GM10266 (cell line): Measurements from ENCODE around the gene PPP1R1B.

Source experiments
- DNase-seq: peaks from one replicate; pipeline ENCODE4 v3.0.0; 2012; ENCODE audit errors: extremely low spot score
- TF ChIP-seq, protein P1 (sequence below): IDR thresholded peaks from 2 replicates; pipeline ENCODE4 v1.5.1; 2012; ENCODE audit warnings: mild to moderate bottlenecking, low read depth; ENCODE audit not compliant: control insufficient read depth, insufficient read depth; ENCODE audit errors: missing control alignments

PPP1R1B gene

DNA sequence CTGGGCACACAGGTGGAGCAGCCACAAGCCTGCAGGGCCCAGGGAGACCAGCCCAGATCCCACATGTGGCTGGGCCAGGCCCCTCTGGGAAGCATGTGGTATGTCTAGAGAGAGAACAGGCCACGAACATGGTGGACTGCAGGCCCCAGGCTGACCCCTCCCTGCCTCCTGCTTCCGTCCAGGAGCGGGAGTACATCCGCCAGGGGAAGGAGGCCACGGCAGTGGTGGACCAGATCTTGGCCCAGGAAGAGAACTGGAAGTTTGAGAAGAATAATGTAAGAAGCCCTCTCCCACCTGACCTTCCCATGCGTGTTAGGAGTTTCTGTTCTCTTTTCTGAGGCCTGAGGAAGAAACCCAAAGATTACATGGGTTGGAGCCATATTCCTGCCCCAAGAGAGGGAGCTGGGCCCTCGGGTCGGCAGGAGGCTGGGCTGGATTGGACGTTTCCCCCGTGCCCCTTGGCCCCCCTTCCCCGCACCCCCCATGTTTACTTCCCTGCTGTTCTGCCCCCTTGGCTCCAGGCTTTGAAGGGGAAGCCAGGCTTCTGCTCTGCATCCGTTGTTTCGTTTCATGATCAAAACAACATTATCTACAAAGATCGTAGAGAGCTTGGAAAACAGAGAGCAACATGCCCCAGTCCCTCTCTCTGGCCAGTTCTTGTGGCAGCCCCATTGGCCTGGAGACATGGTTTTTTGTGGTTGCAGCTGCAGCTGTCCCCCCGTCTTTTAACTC, 32.7 kb downstream of the PPP1R1B start:
- DNase-seq = no peak
- TF ChIP-seq, protein P1, sequence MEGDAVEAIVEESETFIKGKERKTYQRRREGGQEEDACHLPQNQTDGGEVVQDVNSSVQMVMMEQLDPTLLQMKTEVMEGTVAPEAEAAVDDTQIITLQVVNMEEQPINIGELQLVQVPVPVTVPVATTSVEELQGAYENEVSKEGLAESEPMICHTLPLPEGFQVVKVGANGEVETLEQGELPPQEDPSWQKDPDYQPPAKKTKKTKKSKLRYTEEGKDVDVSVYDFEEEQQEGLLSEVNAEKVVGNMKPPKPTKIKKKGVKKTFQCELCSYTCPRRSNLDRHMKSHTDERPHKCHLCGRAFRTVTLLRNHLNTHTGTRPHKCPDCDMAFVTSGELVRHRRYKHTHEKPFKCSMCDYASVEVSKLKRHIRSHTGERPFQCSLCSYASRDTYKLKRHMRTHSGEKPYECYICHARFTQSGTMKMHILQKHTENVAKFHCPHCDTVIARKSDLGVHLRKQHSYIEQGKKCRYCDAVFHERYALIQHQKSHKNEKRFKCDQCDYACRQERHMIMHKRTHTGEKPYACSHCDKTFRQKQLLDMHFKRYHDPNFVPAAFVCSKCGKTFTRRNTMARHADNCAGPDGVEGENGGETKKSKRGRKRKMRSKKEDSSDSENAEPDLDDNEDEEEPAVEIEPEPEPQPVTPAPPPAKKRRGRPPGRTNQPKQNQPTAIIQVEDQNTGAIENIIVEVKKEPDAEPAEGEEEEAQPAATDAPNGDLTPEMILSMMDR = no peak

DNA sequence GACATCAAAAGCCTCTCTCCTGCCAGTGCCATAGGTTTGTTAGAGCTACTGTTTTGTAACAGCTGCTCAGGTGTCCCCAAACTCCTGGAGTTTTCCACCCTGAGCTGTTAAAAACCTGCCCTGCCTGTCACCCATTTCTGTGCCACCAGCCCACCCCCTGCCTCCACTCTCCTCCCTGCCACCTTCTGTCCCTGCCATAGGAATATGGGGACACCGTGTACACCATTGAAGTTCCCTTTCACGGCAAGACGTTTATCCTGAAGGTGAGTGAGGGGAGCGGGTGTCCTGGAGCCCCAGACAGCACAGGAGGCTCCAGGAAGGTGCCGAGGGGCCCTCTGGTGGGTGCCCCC, 33.2 kb downstream of the PPP1R1B start:
- no peak for DNase-seq
- TF ChIP-seq, protein P1 = no peak

DNA sequence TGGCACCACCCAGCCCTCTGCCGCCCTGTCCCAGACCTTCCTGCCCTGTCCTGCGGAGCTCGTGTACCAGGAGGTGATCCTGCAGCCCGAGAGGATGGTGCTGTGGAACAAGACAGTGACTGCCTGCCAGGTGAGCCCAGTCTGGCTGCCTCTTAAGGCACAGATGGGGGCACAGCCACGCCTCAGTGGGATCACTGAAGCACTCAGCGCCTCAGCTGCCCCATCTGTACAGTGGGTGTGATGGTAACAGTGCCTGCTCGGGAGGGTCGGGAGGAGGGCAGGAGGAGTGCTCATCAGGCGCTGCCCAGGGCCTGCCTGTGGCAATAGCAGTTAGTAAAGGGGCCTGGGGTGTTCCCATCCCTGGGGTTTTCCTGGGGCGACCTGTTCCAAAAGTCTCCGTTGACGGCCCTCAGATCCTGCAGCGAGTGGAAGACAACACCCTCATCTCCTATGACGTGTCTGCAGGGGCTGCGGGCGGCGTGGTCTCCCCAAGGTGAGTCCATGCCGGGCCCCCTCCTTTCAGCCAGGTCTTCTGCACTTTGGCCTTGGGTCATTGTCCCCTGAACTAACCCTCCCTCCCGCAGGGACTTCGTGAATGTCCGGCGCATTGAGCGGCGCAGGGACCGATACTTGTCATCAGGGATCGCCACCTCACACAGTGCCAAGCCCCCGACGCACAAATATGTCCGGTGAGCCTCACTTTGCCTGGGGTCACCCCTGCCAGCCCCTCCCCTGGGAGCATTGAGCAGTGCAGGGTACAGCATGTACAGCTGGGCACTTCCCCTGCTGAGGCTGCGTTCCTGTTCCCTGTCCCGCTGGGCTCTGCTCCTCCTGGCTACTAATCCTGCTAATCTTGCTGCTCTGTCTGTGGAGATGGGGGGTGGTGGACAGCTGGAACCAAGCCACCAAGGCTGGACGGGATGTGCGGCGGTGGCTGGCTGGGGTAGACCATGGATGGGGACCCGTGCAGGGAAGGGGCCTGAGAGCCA, 33.9 kb downstream of the PPP1R1B start:
- DNase-seq = no peak
- TF ChIP-seq, protein P1 = no peak

DNA sequence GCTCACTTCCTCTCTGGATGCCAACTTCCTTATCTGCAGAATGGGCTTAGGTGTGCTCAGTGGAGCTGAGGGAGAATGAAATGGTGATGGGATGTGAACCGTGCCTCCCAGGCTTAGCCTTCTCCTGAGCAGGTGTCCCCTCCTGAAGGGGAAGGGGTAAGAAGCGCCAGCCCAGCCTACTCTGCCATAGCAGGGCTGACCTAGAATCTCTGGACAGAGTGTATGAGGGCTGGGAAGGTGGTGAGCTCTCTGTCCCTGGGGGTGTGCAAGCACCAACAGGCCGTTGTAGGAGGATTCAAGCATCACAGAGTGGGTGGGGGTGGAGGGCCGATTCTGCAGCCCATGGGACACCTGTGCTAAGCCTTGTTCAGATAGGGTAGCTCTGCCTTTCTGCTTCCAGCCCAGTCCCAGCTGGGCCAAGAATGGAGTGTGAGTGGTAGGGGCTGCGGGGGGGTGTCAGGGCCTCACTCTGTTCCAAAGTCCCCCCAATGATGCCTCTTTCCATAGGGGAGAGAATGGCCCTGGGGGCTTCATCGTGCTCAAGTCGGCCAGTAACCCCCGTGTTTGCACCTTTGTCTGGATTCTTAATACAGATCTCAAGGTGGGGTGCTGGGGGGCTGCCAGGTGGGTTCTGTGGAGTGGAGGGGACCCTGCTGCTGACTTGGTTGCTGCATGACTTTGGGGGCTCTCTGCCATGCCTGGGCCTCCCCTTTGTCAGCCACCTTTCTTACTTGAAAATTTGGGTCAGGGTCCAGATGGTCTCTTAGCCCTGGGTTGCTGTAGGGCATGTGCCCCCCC, 35.2 kb downstream of the PPP1R1B start:
- no peak for DNase-seq
- TF ChIP-seq, protein P1 = no peak

DNA sequence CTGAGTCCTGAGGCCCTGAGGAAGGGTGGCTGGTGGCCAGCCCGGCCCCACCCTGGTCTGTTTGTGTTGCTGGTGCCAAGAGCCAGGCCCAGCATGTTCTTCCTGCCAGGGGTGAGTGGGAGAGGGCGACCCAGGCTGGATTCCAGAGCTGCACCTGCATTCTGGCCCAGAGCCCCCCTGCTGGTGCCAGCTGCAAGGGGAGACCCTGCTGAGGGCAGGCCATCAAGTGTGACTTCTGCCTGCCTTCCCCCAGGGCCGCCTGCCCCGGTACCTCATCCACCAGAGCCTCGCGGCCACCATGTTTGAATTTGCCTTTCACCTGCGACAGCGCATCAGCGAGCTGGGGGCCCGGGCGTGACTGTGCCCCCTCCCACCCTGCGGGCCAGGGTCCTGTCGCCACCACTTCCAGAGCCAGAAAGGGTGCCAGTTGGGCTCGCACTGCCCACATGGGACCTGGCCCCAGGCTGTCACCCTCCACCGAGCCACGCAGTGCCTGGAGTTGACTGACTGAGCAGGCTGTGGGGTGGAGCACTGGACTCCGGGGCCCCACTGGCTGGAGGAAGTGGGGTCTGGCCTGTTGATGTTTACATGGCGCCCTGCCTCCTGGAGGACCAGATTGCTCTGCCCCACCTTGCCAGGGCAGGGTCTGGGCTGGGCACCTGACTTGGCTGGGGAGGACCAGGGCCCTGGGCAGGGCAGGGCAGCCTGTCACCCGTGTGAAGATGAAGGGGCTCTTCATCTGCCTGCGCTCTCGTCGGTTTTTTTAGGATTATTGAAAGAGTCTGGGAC, 36.0 kb downstream of the PPP1R1B start:
- TF ChIP-seq, protein P1 = no peak
- no peak for DNase-seq

DNA sequence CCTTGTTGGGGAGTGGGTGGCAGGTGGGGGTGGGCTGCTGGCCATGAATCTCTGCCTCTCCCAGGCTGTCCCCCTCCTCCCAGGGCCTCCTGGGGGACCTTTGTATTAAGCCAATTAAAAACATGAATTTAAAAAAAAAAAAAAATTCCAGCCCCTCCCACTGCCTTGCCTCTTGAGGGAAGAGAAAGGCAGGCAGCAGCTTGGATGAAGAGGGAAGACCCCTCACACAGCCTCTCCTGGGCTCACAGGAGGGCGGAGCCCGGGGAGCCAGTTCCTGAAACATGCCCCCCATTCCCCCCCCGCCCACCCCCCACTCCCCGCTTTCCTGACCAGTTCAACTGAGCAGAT, 36.6 kb downstream of the PPP1R1B start:
- DNase-seq = no peak

More for the DNA sequence above, 36.6 kb downstream of the PPP1R1B start:
- TF ChIP-seq, protein P1 = no peak
